ENCODE measurements around the gene FOXO4. TPM values are rescaled to one million over a fixed set of nuclear protein-coding genes. Genes with fewer than 3 reads are reported as not detected.
A peak's percentile ranks its signal among the peaks of the same experiment; 100 is the strongest.

The FOXO4 gene
- total RNA-seq, 1 experiment from 2014 or later = 22.0 TPM

DNA sequence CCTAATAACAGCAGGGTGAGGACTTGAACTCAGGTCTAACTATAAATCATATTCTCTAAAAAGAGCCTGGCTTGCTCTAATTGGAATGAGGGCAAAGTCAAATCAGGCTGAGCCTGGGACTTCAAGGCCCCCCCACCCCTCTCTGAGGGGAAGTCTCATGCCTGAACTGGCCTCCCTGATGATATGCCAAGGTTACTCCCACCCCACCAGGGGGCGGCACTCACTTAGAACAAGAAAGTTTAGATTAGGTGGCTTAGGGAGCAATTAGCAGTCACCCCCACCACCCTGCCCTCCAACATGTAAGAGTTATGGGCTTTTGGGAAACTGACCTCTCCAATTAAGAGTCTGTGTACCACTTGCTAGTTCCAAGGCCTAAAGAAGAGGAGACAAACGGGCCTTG is 2.7 kb downstream of the FOXO4 start:
- H3K27ac ChIP-seq = no peak overlapping the region
- H3F3A ChIP-seq (ENCODE audit: insufficient read depth, low read depth) = no peaks in the 10 kb centered on the region
- no peaks in the 10 kb centered on the region for H3K4me1 ChIP-seq (replicated peaks; ENCODE audit: insufficient read depth)
- no TSS peak for BruUV-seq (replicated peaks)
- H3K4me3 ChIP-seq = no peak overlapping the region
- intact Hi-C loops (cut with micrococcal nuclease; ENCODE audit: unreplicated experiment) = no loop called here
- no peaks in the 10 kb centered on the region for H3K36me3 ChIP-seq (ENCODE audit: low read depth)
- H4K20me1 ChIP-seq (ENCODE audit: insufficient read depth) = no peaks in the 10 kb centered on the region
- peak in 1 of 2 experiments; percentile 8 for DNase-seq
- H3K79me2 ChIP-seq (ENCODE audit: low read depth) = no peaks in the 10 kb centered on the region
- no peaks in the 10 kb centered on the region for H3K9me3 ChIP-seq (ENCODE audit: insufficient read depth, low read depth)
- no peaks in the 10 kb centered on the region for H3K27me3 ChIP-seq (ENCODE audit: insufficient read depth, low read depth)
- no peak overlapping the region for H2AFZ ChIP-seq
- H3K9me2 ChIP-seq (ENCODE audit: insufficient read depth) = no peaks in the 10 kb centered on the region
- POLR2A ChIA-PET (ENCODE audit: unreplicated experiment) = no interaction called here
- CTCF ChIA-PET = no interaction called here
- no peak overlapping the region for H3K4me2 ChIP-seq
- TF ChIP-seq, protein P1, sequence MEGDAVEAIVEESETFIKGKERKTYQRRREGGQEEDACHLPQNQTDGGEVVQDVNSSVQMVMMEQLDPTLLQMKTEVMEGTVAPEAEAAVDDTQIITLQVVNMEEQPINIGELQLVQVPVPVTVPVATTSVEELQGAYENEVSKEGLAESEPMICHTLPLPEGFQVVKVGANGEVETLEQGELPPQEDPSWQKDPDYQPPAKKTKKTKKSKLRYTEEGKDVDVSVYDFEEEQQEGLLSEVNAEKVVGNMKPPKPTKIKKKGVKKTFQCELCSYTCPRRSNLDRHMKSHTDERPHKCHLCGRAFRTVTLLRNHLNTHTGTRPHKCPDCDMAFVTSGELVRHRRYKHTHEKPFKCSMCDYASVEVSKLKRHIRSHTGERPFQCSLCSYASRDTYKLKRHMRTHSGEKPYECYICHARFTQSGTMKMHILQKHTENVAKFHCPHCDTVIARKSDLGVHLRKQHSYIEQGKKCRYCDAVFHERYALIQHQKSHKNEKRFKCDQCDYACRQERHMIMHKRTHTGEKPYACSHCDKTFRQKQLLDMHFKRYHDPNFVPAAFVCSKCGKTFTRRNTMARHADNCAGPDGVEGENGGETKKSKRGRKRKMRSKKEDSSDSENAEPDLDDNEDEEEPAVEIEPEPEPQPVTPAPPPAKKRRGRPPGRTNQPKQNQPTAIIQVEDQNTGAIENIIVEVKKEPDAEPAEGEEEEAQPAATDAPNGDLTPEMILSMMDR (conservative IDR thresholded peaks at IDR 0.05) = peak; percentile 59
- no peak for TF ChIP-seq EZH2 (IDR thresholded peaks at IDR 0.05; ENCODE audit: low read depth)

DNA sequence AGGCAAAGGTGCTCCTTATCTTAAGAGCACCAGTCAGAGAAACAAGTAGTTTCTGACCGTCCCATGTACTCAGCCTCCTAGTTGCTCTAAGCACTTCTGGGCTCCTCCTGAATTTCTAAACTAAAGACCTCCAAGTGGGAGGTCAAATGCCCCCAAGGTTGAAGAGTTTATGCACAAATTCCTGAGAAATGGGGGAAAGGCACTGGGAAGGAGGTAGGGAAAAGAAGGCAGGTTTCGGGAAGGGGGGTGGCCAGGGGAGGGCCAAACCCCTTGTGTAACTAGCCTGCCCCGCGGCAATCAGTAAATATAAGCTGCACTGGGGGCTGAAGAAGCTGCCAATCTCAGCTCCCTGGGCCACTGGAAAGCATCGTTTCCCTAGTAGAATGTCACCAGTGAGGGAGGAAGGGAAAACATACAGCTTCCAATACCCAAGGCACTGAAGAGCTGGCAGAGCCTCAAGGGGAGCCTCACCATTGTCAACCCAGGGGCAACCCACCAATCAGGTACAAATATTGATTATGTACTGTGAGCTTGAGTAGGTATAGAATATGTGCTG is 3.4 kb downstream of the FOXO4 start:
- no peak for TF ChIP-seq EZH2 (IDR thresholded peaks at IDR 0.05; ENCODE audit: low read depth)
- TF ChIP-seq, protein P1 (conservative IDR thresholded peaks at IDR 0.05) = no peak
- intact Hi-C loops (cut with micrococcal nuclease; ENCODE audit: unreplicated experiment) = no loop called here
- Histone ChIP-seq H3K79me2 (ENCODE audit: low read depth) (no peaks in the 10 kb centered on the region), H3K4me2 (no peak overlapping the region), H3F3A (ENCODE audit: insufficient read depth, low read depth) (no peaks in the 10 kb centered on the region), H3K9me3 (ENCODE audit: insufficient read depth, low read depth) (no peaks in the 10 kb centered on the region), H4K20me1 (ENCODE audit: insufficient read depth) (no peaks in the 10 kb centered on the region), H3K4me1 (replicated peaks; ENCODE audit: insufficient read depth) (no peaks in the 10 kb centered on the region), H3K36me3 (ENCODE audit: low read depth) (no peaks in the 10 kb centered on the region), H2AFZ (no peak overlapping the region), H3K27ac (no peak overlapping the region), H3K4me3 (no peak overlapping the region), H3K9me2 (ENCODE audit: insufficient read depth) (no peaks in the 10 kb centered on the region), H3K27me3 (ENCODE audit: insufficient read depth, low read depth) (no peaks in the 10 kb centered on the region)
- BruUV-seq (replicated peaks) = no TSS peak
- no peak for DNase-seq
- POLR2A ChIA-PET (ENCODE audit: unreplicated experiment) = no interaction called here
- CTCF ChIA-PET = no interaction called here

DNA sequence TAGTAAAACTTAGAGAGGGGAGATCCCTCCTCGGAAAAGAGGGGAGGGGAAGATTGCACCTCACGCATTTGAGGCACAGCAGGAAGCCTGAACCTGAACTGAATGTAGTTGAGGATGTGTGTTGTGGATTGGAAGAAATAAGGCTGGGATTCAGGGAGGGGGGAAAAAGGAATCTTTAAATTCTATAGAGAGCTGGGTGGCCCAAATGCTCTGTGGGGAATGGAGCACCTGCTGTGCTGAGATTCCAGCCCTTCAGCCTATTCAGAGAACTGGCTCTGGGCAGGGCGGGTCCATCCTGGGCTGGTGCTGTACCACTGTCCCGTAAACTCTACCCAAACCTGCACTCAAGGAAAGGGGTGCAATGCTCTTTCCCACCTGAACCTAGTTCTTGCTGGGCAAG is 4.1 kb downstream of the FOXO4 start:
- Histone ChIP-seq H3K27ac (no peak overlapping the region), H3K9me2 (ENCODE audit: insufficient read depth) (no peaks in the 10 kb centered on the region), H3K27me3 (ENCODE audit: insufficient read depth, low read depth) (no peaks in the 10 kb centered on the region), H3K36me3 (ENCODE audit: low read depth) (no peaks in the 10 kb centered on the region), H3K9me3 (ENCODE audit: insufficient read depth, low read depth) (no peaks in the 10 kb centered on the region), H3F3A (ENCODE audit: insufficient read depth, low read depth) (no peaks in the 10 kb centered on the region), H4K20me1 (ENCODE audit: insufficient read depth) (no peaks in the 10 kb centered on the region), H3K4me1 (replicated peaks; ENCODE audit: insufficient read depth) (no peaks in the 10 kb centered on the region), H2AFZ (no peak overlapping the region), H3K79me2 (ENCODE audit: low read depth) (no peaks in the 10 kb centered on the region), H3K4me3 (no peak overlapping the region), H3K4me2 (no peak overlapping the region)
- TF ChIP-seq, protein P1 (conservative IDR thresholded peaks at IDR 0.05) = no peak
- no peak for TF ChIP-seq EZH2 (IDR thresholded peaks at IDR 0.05; ENCODE audit: low read depth)
- POLR2A ChIA-PET (ENCODE audit: unreplicated experiment) = no interaction called here
- CTCF ChIA-PET = no interaction called here
- intact Hi-C loops (cut with micrococcal nuclease; ENCODE audit: unreplicated experiment) = no loop called here
- BruUV-seq (replicated peaks) = no TSS peak
- DNase-seq = no peak

Data from PC-9 (cell line).